Neural progenitor cell (in vitro differentiated cells): ENCODE results near the gene GLE1.

Experiments
- CTCF ChIP-seq: fragments of 200-600 bp; sonication (generic); IDR thresholded peaks from 2 replicates; pipeline ENCODE4 v1.5.1; 2017; ENCODE audit warnings: antibody characterized with exemption, mild to moderate bottlenecking
- EZH2phosphoT487 ChIP-seq: fragments of 200-600 bp; sonication (generic); IDR thresholded peaks from 2 replicates; pipeline ENCODE4 v1.6.1; 2017; ENCODE audit warnings: antibody characterized with exemption

- TF ChIP-seq CTCF: no peak
- no peak for TF ChIP-seq EZH2phosphoT487
Observed at GRCh38 chr9:128486201-128486600, 18.3 kb upstream of the GLE1 start.
